IPS-18c (cell line): ENCODE data around the gene PDZRN4.
"Not testable (repeated sequence)": the region's sequence is repeated elsewhere in the genome, so short reads cannot be mapped to it uniquely, and the experiment has no call there.

ENCODE experiments used
- H3K4me3 ChIP-seq: 2 replicates; pipeline ENCODE4 v1.7.0; 2013; ENCODE audit warnings: low read depth, mild to moderate bottlenecking, low read length, moderate library complexity; ENCODE audit not compliant: insufficient read depth
- H3K9me3 ChIP-seq: one replicate; pipeline ENCODE4 v1.6.1; 2013; ENCODE audit warnings: mild to moderate bottlenecking, low read length, moderate library complexity; ENCODE audit not compliant: control insufficient read depth, insufficient read depth

PDZRN4 gene

GRCh38 chr12:41604830-41605229 lies 416.7 kb downstream of the PDZRN4 start:
- Histone ChIP-seq H3K9me3 (no peaks in the 10 kb centered on the region), H3K4me3 (no peak overlapping the region)

GRCh38 chr12:41605545-41606305 lies 417.6 kb downstream of the PDZRN4 start:
- Histone ChIP-seq H3K4me3 (no peak overlapping the region), H3K9me3 (no peaks in the 10 kb centered on the region)

- Histone ChIP-seq H3K9me3 (no peaks in the 10 kb centered on the region), H3K4me3 (no peak overlapping the region)
These were observed 418.6 kb downstream of the PDZRN4 start for GRCh38 chr12:41606468-41607445.

GRCh38 chr12:41612892-41613557 lies 424.9 kb downstream of the PDZRN4 start:
- Histone ChIP-seq H3K9me3 (no peaks in the 10 kb centered on the region), H3K4me3 (no peak overlapping the region)

GRCh38 chr12:41615174-41615573 lies 427.1 kb downstream of the PDZRN4 start:
- H3K9me3 ChIP-seq, H3K4me3 ChIP-seq: not testable (repeated sequence)

GRCh38 chr12:41619705-41620104 lies 431.6 kb downstream of the PDZRN4 start:
- H3K9me3 ChIP-seq: no peaks in the 10 kb centered on the region
- no peak overlapping the region for H3K4me3 ChIP-seq

GRCh38 chr12:41621291-41621690 lies 433.2 kb downstream of the PDZRN4 start:
- no peak overlapping the region for H3K4me3 ChIP-seq
- H3K9me3 ChIP-seq: no peaks in the 10 kb centered on the region
